GM12865 (cell line): ENCODE results near the gene TMA7.

Experiments
- DNase-seq: peaks from one replicate; pipeline ENCODE4 v3.0.0; 2010; ENCODE audit warnings: low read depth
- H3K4me3 ChIP-seq: 2 replicates; pipeline ENCODE4 v1.5.1; 2011; ENCODE audit warnings: mild to moderate bottlenecking, low read depth, low read length, control low read depth
- CTCF ChIP-seq: IDR thresholded peaks from 2 replicates; pipeline ENCODE4 v1.5.1; 2011; ENCODE audit warnings: low read length, control low read depth, low read depth, inconsistent platforms; ENCODE audit not compliant: insufficient read depth; ENCODE audit errors: missing control alignments

The TMA7 gene

GRCh38 chr3:48410205-48411040 lies 29.6 kb upstream of the TMA7 start:
- no peak overlapping the region for H3K4me3 ChIP-seq
- TF ChIP-seq CTCF, result no peak
- no peak for DNase-seq

- no peak overlapping the region for H3K4me3 ChIP-seq
- DNase-seq, result no peak
- no peak for TF ChIP-seq CTCF
These were observed 28.9 kb upstream of the TMA7 start for GRCh38 chr3:48411041-48411588.

GRCh38 chr3:48411606-48412374 lies 28.3 kb upstream of the TMA7 start:
- no peak for DNase-seq
- no peak for TF ChIP-seq CTCF
- no peak overlapping the region for H3K4me3 ChIP-seq

GRCh38 chr3:48412375-48413001 lies 27.6 kb upstream of the TMA7 start:
- no peak overlapping the region for H3K4me3 ChIP-seq
- DNase-seq, result no peak
- TF ChIP-seq CTCF, result no peak

GRCh38 chr3:48413086-48413485 lies 27.0 kb upstream of the TMA7 start:
- no peak for DNase-seq
- TF ChIP-seq CTCF, result no peak
- no peak overlapping the region for H3K4me3 ChIP-seq

- no peak for DNase-seq
- H3K4me3 ChIP-seq, result no peak overlapping the region
- no peak for TF ChIP-seq CTCF
These were observed 26.4 kb upstream of the TMA7 start for GRCh38 chr3:48413611-48414010.
